ENCODE data around the gene LRRD1. TPM values are rescaled to one million over a fixed set of nuclear protein-coding genes. Genes with fewer than 3 reads are reported as not detected.
"Not testable (repeated sequence)": the region's sequence is repeated elsewhere in the genome, so short reads cannot be mapped to it uniquely, and the experiment has no call there.

The LRRD1 gene
- total RNA-seq, 3 donors from 2014 or later (not counting 1 experiment from before 2014, with no cell fraction given), result not detected

- no peaks in the 10 kb centered on the region for H3K27me3 Mint-ChIP-seq (ENCODE audit: low read depth in 2 of 2)
- no CpG with 5 or more reads among the region's 1 CpG for WGBS (ENCODE audit: insufficient coverage)
- no peak overlapping the region for H3K27ac ChIP-seq (ENCODE audit: low read length)
- intact Hi-C loops (cut with micrococcal nuclease), result no loop called here
- H3K4me1 Mint-ChIP-seq, result no peaks in the 10 kb centered on the region
- no peaks in the 10 kb centered on the region for H3K9me3 ChIP-seq (ENCODE audit: control insufficient read depth, insufficient read depth, low read length)
- no peaks in the 10 kb centered on the region for H3K9me3 Mint-ChIP-seq
- DNase-seq (no peak), ATAC-seq (no peak)
- TF ChIP-seq, protein P1, sequence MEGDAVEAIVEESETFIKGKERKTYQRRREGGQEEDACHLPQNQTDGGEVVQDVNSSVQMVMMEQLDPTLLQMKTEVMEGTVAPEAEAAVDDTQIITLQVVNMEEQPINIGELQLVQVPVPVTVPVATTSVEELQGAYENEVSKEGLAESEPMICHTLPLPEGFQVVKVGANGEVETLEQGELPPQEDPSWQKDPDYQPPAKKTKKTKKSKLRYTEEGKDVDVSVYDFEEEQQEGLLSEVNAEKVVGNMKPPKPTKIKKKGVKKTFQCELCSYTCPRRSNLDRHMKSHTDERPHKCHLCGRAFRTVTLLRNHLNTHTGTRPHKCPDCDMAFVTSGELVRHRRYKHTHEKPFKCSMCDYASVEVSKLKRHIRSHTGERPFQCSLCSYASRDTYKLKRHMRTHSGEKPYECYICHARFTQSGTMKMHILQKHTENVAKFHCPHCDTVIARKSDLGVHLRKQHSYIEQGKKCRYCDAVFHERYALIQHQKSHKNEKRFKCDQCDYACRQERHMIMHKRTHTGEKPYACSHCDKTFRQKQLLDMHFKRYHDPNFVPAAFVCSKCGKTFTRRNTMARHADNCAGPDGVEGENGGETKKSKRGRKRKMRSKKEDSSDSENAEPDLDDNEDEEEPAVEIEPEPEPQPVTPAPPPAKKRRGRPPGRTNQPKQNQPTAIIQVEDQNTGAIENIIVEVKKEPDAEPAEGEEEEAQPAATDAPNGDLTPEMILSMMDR (IDR thresholded peaks at IDR 0.05), result no peak
- no peak overlapping the region for H3K27ac Mint-ChIP-seq
- H3K4me3 Mint-ChIP-seq, result no peak overlapping the region
- no peaks in the 10 kb centered on the region for H3K4me1 ChIP-seq (ENCODE audit: control insufficient read depth, insufficient read depth, low read length)
- H3K36me3 Mint-ChIP-seq, result peaks cover 7% of the 10 kb centered on the region
- no peaks in the 10 kb centered on the region for H3K27me3 ChIP-seq (ENCODE audit: control insufficient read depth, insufficient read depth, low read length)
- H3K4me3 ChIP-seq (ENCODE audit: low read length), result no peak overlapping the region
- H3K36me3 ChIP-seq (ENCODE audit: control insufficient read depth, insufficient read depth, low read length), result peaks cover 44% of the 10 kb centered on the region
Measured at GRCh38 chr7:92200791-92201190, 21.8 kb upstream of the LRRD1 start.

DNA sequence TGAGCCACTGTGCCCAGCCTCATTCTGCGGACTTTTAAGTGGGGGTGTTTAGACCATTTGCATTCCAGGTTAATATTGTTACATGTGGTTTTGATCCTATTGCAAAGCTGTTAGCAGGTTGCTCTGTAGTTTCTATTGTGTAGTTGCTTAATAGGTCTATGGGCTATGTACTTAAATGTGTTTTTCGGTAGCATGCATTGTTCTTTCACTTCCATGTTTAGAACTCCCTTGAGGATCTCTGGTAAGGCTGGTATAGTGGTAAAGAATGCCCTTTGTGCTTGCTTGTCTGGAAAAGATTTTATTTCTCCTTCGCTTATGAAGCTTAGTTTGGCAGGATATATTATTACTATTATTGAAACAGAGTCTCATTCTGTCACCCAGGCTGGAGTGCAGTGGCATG, 13.4 kb upstream of the LRRD1 start:
- intact Hi-C loops (cut with micrococcal nuclease), result no loop called here
- Mint-ChIP-seq H3K9me3 (peaks cover 13% of the 10 kb centered on the region in 2 donors), H3K36me3 (peaks cover 24% of the 10 kb centered on the region), H3K4me1 (peaks cover 0 to 4% of the 10 kb centered on the region in 2 donors), H3K4me3 (no peak overlapping the region), H3K27ac (no peak overlapping the region), H3K27me3 (ENCODE audit: low read depth in 2 of 2) (no peaks in the 10 kb centered on the region)
- no peaks in the 10 kb centered on the region for H3K27me3 ChIP-seq (ENCODE audit: control insufficient read depth, insufficient read depth, low read length)
- no peaks in the 10 kb centered on the region for H3K36me3 ChIP-seq (ENCODE audit: control insufficient read depth, insufficient read depth, low read length)
- TF ChIP-seq, protein P1 (IDR thresholded peaks at IDR 0.05), result no peak
- peaks cover 15% of the 10 kb centered on the region for H3K9me3 ChIP-seq (ENCODE audit: control insufficient read depth, insufficient read depth, low read length)
- H3K27ac ChIP-seq (ENCODE audit: low read length), result no peak overlapping the region
- 90% methylated on average over 2 of the region's 3 CpGs for WGBS (ENCODE audit: insufficient coverage)
- DNase-seq (no peak), ATAC-seq (no peak)
- H3K4me1 ChIP-seq (ENCODE audit: control insufficient read depth, insufficient read depth, low read length), result no peaks in the 10 kb centered on the region
- H3K4me3 ChIP-seq (ENCODE audit: low read length), result no peak overlapping the region

GRCh38 chr7:92189246-92189645, 10.3 kb upstream of the LRRD1 start:
- H3K4me1 ChIP-seq (ENCODE audit: control insufficient read depth, insufficient read depth, low read length); H3K4me3 ChIP-seq (ENCODE audit: low read length); H3K4me3 Mint-ChIP-seq; H3K27me3 ChIP-seq (ENCODE audit: control insufficient read depth, insufficient read depth, low read length); intact Hi-C loops (cut with micrococcal nuclease); H3K27ac Mint-ChIP-seq; DNase-seq; H3K27ac ChIP-seq (ENCODE audit: low read length); H3K4me1 Mint-ChIP-seq; ATAC-seq; H3K36me3 ChIP-seq (ENCODE audit: control insufficient read depth, insufficient read depth, low read length); H3K27me3 Mint-ChIP-seq (ENCODE audit: low read depth in 2 of 2): not testable (repeated sequence)
- H3K9me3 Mint-ChIP-seq, result peaks cover 13% of the 10 kb centered on the region in 2 donors
- WGBS (ENCODE audit: insufficient coverage), result 96% methylated on average over 15 of the region's 15 CpGs
- H3K9me3 ChIP-seq (ENCODE audit: control insufficient read depth, insufficient read depth, low read length), result peaks cover 15% of the 10 kb centered on the region
- H3K36me3 Mint-ChIP-seq, result peaks cover 18% of the 10 kb centered on the region

GRCh38 chr7:92184294-92184693, 5.4 kb upstream of the LRRD1 start:
- H3K27ac ChIP-seq (ENCODE audit: low read length); DNase-seq; H3K9me3 Mint-ChIP-seq; H3K27me3 ChIP-seq (ENCODE audit: control insufficient read depth, insufficient read depth, low read length); H3K4me1 ChIP-seq (ENCODE audit: control insufficient read depth, insufficient read depth, low read length); intact Hi-C loops (cut with micrococcal nuclease); H3K27ac Mint-ChIP-seq; H3K4me3 ChIP-seq (ENCODE audit: low read length); ATAC-seq; H3K36me3 ChIP-seq (ENCODE audit: control insufficient read depth, insufficient read depth, low read length); H3K4me1 Mint-ChIP-seq; H3K27me3 Mint-ChIP-seq (ENCODE audit: low read depth in 2 of 2); H3K4me3 Mint-ChIP-seq; H3K36me3 Mint-ChIP-seq: not testable (repeated sequence)
- H3K9me3 ChIP-seq (ENCODE audit: control insufficient read depth, insufficient read depth, low read length), result peaks cover 11% of the 10 kb centered on the region
- WGBS (ENCODE audit: insufficient coverage), result no CpG with 5 or more reads among the region's 1 CpG

GRCh38 chr7:92177362-92177761, 1.6 kb downstream of the LRRD1 start:
- ATAC-seq (no peak), DNase-seq (no peak)
- H3K9me3 Mint-ChIP-seq, result no peaks in the 10 kb centered on the region
- Histone ChIP-seq H3K27ac (ENCODE audit: low read length) (no peak overlapping the region), H3K4me3 (ENCODE audit: low read length) (no peak overlapping the region), H3K27me3 (ENCODE audit: control insufficient read depth, insufficient read depth, low read length) (peaks cover 4% of the 10 kb centered on the region), H3K4me1 (ENCODE audit: control insufficient read depth, insufficient read depth, low read length) (peaks cover 7% of the 10 kb centered on the region), H3K36me3 (ENCODE audit: control insufficient read depth, insufficient read depth, low read length) (no peaks in the 10 kb centered on the region), H3K9me3 (ENCODE audit: control insufficient read depth, insufficient read depth, low read length) (no peaks in the 10 kb centered on the region)
- intact Hi-C loops (cut with micrococcal nuclease), result no loop called here
- no peak overlapping the region for H3K27ac Mint-ChIP-seq
- TF ChIP-seq, protein P1 (IDR thresholded peaks at IDR 0.05), result no peak
- peaks cover 8 to 12% of the 10 kb centered on the region in 2 donors for H3K4me1 Mint-ChIP-seq
- H3K27me3 Mint-ChIP-seq (ENCODE audit: low read depth in 2 of 2), result peaks cover 11 to 17% of the 10 kb centered on the region in 2 donors
- no peaks in the 10 kb centered on the region for H3K36me3 Mint-ChIP-seq
- H3K4me3 Mint-ChIP-seq, result no peak overlapping the region

- intact Hi-C loops (cut with micrococcal nuclease); H3K27me3 ChIP-seq (ENCODE audit: control insufficient read depth, insufficient read depth, low read length); H3K27ac ChIP-seq (ENCODE audit: low read length); H3K9me3 Mint-ChIP-seq; H3K36me3 Mint-ChIP-seq; H3K36me3 ChIP-seq (ENCODE audit: control insufficient read depth, insufficient read depth, low read length); H3K27ac Mint-ChIP-seq; H3K4me3 Mint-ChIP-seq; DNase-seq; H3K4me1 Mint-ChIP-seq; ATAC-seq; H3K4me3 ChIP-seq (ENCODE audit: low read length); H3K4me1 ChIP-seq (ENCODE audit: control insufficient read depth, insufficient read depth, low read length); H3K9me3 ChIP-seq (ENCODE audit: control insufficient read depth, insufficient read depth, low read length): not testable (repeated sequence)
- peaks cover 10 to 30% of the 10 kb centered on the region in 2 donors for H3K27me3 Mint-ChIP-seq (ENCODE audit: low read depth in 2 of 2)
- WGBS (ENCODE audit: insufficient coverage), result 80% methylated on average over 2 of the region's 2 CpGs
Measured at GRCh38 chr7:92169529-92169928, 9.4 kb downstream of the LRRD1 start.
